Keratinocyte (primary cell): Measurements from ENCODE around the gene PARD3B. TPM values are rescaled to one million over a fixed set of nuclear protein-coding genes. Genes with fewer than 3 reads are reported as not detected.

Experiments
- DNase-seq: peaks from one replicate; pipeline ENCODE4 v3.0.0-alpha.2; 2011; ENCODE audit warnings: low read depth, missing footprints, low spot score
- FAIRE-seq: peaks from 2 replicates; lab custom pipeline; 2011; peaks lifted over from hg19 to GRCh38; lab: Jason Lieb, UNC
- H2AFZ ChIP-seq: 2 replicates; pipeline ENCODE4 v1.6.0; 2012; ENCODE audit warnings: low read length, control low read depth, inconsistent platforms; ENCODE audit not compliant: control insufficient read depth
- H3K27ac ChIP-seq: 2 replicates; pipeline ENCODE4 v1.5.1; 2011; ENCODE audit warnings: low read length; ENCODE audit not compliant: control insufficient read depth, insufficient read depth
- H3K27me3 ChIP-seq: 3 replicates; pipeline ENCODE4 v1.6.0; 2011; ENCODE audit warnings: low read length; ENCODE audit not compliant: control insufficient read depth, insufficient read depth; ENCODE audit errors: extremely low read depth
- H3K36me3 ChIP-seq, 2 experiments: 2 replicates in 1 of 2; 3 replicates in 1 of 2; pipeline ENCODE4 v1.5.1; 2011; ENCODE audit warnings: low read length in 2 of 2, mild to moderate bottlenecking in 1 of 2; ENCODE audit not compliant: control insufficient read depth in 2 of 2, insufficient read depth in 2 of 2; ENCODE audit errors: extremely low read depth in 1 of 2
- H3K4me1 ChIP-seq: 3 replicates; pipeline ENCODE4 v1.5.1; 2011; ENCODE audit warnings: low read length; ENCODE audit not compliant: control insufficient read depth, insufficient read depth; ENCODE audit errors: extremely low read depth
- H3K4me2 ChIP-seq: 3 replicates; pipeline ENCODE4 v1.6.0; 2011; ENCODE audit warnings: low read depth, low read length; ENCODE audit not compliant: control insufficient read depth, insufficient read depth; ENCODE audit errors: extremely low read depth
- H3K4me3 ChIP-seq, 3 experiments: fragments of 200-600 bp in 1 of 3; sonication (generic) in 1 of 3; 2 replicates in 2 of 3; 3 replicates in 1 of 3; pipeline ENCODE4 v1.5.1; 2011 to 2016; ENCODE audit warnings: low read length in 3 of 3, mild to moderate bottlenecking in 3 of 3, control low read depth in 2 of 3, inconsistent platforms in 1 of 3, low read depth in 1 of 3, mixed read lengths in 1 of 3, mixed run types in 1 of 3, moderate library complexity in 1 of 3; ENCODE audit not compliant: control insufficient read depth in 2 of 3, insufficient read depth in 2 of 3; ENCODE audit errors: extremely low read depth in 1 of 3
- H3K79me2 ChIP-seq: 2 replicates; pipeline ENCODE4 v1.6.0; 2012; ENCODE audit warnings: low read length; ENCODE audit not compliant: control insufficient read depth, insufficient read depth
- H3K9ac ChIP-seq: 3 replicates; pipeline ENCODE4 v1.6.0; 2011; ENCODE audit warnings: low read length; ENCODE audit not compliant: control insufficient read depth, insufficient read depth; ENCODE audit errors: extremely low read depth
- H3K9me1 ChIP-seq: 3 replicates; pipeline ENCODE4 v1.6.0; 2011; ENCODE audit warnings: low read length; ENCODE audit not compliant: control insufficient read depth, insufficient read depth; ENCODE audit errors: extremely low read depth
- H3K9me3 ChIP-seq: 2 replicates; pipeline ENCODE4 v1.5.1; 2012; ENCODE audit warnings: low read depth, low read length; ENCODE audit not compliant: control insufficient read depth
- H4K20me1 ChIP-seq: 3 replicates; pipeline ENCODE4 v1.6.0; 2011; ENCODE audit warnings: low read length; ENCODE audit not compliant: control insufficient read depth, insufficient read depth; ENCODE audit errors: extremely low read depth
- EZH2 ChIP-seq: IDR thresholded peaks from one replicate; pipeline ENCODE4 v1.6.1; 2012; ENCODE audit warnings: inconsistent platforms, mild to moderate bottlenecking, low read length, moderate library complexity
- dilution Hi-C: fragments of 300-500 bp; cut with MboI; formaldehyde crosslinking; loops from one replicate; pipeline ENCODE4 v1.7.0; 2020; ENCODE audit warnings: low sequenced_read_pairs; ENCODE audit not compliant: extremely low pct_ligation_motif_present
- polyA plus RNA-seq, 5 experiments: library from polyadenylated mRNA; depleted of rRNA in 3 of 5; stranded (reverse) in 3 of 5; stranded (forward) in 1 of 5; unstranded in 1 of 5; fragments of >200 nt; gene quantifications; 1 replicate in 1 of 5; 2 replicates in 3 of 5; 3 replicates in 1 of 5; pipeline versions ENCODE4 v1.2.1 to v1.2.3, GENCODE V29; 2011 to 2012; ENCODE audit warnings: missing spikeins in 2 of 5, low read depth in 1 of 5, low replicate concordance in 1 of 5
- TF ChIP-seq, protein P1 (sequence below), 3 experiments: IDR thresholded peaks in 1 of 3; conservative IDR thresholded peaks in 1 of 3; optimal IDR thresholded peaks in 1 of 3; 2 replicates in 2 of 3; 3 replicates in 1 of 3; pipeline versions ENCODE3 to v1.5.1; 2011; ENCODE audit warnings: low read length in 3 of 3, mild to moderate bottlenecking in 3 of 3, moderate library complexity in 2 of 3, control low read depth in 1 of 3, inconsistent platforms in 1 of 3; ENCODE audit not compliant: insufficient read depth in 2 of 3; ENCODE audit errors: extremely low read depth in 1 of 3

The PARD3B gene
- polyA plus RNA-seq, 1 donor (not counting 4 experiments of a cell fraction or from before 2014, with no cell fraction given) = 1.2 TPM

DNA sequence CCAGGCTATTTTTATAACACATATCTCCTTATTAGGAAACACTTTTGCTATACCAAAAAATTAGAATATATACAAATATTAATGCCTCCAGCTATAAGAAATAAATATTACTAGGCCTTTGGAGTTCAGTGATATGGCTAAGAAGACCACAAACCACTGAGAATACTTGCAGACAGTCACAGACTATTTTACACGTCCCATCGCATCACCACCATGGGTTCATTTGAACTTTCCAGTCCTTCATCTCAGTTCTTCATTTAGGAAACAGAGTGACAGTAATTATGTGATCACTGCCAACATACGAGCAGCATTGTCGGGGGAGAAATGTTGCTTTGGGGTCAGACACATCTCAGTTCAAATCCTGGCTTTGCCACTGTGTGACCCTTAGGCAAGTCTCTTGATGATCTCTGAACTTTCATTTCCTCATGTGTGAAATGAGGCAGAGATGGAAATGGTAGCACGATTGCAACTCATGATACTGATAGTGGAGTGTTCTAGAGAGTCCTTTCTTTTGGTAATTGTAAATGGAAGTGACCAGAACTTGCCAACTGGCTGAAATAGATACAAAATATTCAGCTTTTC lies 998.1 kb downstream of the PARD3B start:
- H3K27ac ChIP-seq = no peak overlapping the region
- H4K20me1 ChIP-seq = no peaks in the 10 kb centered on the region
- no peaks in the 10 kb centered on the region for H3K79me2 ChIP-seq
- no peak overlapping the region for H3K9ac ChIP-seq
- no peaks in the 10 kb centered on the region for H3K27me3 ChIP-seq
- no peaks in the 10 kb centered on the region for H3K4me1 ChIP-seq
- dilution Hi-C loops = no loop called here
- H2AFZ ChIP-seq = no peak overlapping the region
- H3K36me3 ChIP-seq = no peaks in the 10 kb centered on the region
- H3K9me1 ChIP-seq = no peaks in the 10 kb centered on the region
- no peak overlapping the region for H3K4me3 ChIP-seq
- FAIRE-seq (no peak), DNase-seq (no peak)
- TF ChIP-seq EZH2 = no peak
- TF ChIP-seq, protein P1, sequence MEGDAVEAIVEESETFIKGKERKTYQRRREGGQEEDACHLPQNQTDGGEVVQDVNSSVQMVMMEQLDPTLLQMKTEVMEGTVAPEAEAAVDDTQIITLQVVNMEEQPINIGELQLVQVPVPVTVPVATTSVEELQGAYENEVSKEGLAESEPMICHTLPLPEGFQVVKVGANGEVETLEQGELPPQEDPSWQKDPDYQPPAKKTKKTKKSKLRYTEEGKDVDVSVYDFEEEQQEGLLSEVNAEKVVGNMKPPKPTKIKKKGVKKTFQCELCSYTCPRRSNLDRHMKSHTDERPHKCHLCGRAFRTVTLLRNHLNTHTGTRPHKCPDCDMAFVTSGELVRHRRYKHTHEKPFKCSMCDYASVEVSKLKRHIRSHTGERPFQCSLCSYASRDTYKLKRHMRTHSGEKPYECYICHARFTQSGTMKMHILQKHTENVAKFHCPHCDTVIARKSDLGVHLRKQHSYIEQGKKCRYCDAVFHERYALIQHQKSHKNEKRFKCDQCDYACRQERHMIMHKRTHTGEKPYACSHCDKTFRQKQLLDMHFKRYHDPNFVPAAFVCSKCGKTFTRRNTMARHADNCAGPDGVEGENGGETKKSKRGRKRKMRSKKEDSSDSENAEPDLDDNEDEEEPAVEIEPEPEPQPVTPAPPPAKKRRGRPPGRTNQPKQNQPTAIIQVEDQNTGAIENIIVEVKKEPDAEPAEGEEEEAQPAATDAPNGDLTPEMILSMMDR (optimal IDR thresholded peaks at IDR 0.05 in 1 of 3, IDR thresholded peaks at IDR 0.05 in 1 of 3, conservative IDR thresholded peaks at IDR 0.05 in 1 of 3; ENCODE audit: extremely low read depth in 1 of 3, insufficient read depth in 2 of 3, low read length in 3 of 3) = no peak
- no peaks in the 10 kb centered on the region for H3K9me3 ChIP-seq
- H3K4me2 ChIP-seq = no peak overlapping the region

DNA sequence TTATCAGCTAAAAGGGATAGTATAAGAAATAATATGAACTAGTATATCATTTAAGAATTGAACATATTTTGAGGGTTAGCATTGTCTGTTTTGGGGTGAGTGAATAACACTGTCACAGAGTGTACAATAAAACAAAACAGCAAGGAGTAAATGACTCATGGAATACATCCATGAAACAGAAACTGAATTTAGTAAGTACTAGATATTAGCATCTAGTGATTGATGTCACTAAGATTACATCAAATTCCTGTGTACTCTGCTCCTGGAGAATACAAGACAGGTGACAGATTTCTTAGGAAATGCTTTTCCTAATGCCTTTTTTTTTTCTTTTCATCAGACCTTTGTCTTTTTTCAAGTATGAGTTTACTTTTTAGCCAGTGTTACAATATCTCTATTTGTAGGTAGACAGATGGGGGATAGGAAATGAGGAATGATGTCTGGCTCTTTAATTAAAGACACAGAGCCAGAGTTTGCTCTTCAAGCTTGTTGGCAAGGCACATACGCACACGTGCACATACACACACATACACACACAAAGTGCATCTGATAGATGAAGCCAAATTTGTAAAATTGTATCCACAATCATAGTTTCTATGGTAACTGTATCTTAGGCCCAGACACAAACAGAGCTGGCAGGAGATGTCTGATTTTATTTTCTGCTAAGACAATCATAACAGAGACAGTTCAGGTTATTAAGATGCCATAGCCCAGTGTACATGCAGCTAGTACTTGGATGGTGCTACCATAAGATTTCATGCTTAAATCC lies 998.8 kb downstream of the PARD3B start:
- H3K4me3 ChIP-seq = no peak overlapping the region
- no peaks in the 10 kb centered on the region for H3K4me1 ChIP-seq
- H2AFZ ChIP-seq = no peak overlapping the region
- H4K20me1 ChIP-seq = no peaks in the 10 kb centered on the region
- H3K9me1 ChIP-seq = no peaks in the 10 kb centered on the region
- H3K27ac ChIP-seq = no peak overlapping the region
- FAIRE-seq = no peak
- no peaks in the 10 kb centered on the region for H3K79me2 ChIP-seq
- dilution Hi-C loops = no loop called here
- H3K9me3 ChIP-seq = no peaks in the 10 kb centered on the region
- no peak overlapping the region for H3K4me2 ChIP-seq
- H3K9ac ChIP-seq = no peak overlapping the region
- no peaks in the 10 kb centered on the region for H3K36me3 ChIP-seq
- no peak for DNase-seq
- no peaks in the 10 kb centered on the region for H3K27me3 ChIP-seq
- TF ChIP-seq, protein P1 (optimal IDR thresholded peaks at IDR 0.05 in 1 of 3, IDR thresholded peaks at IDR 0.05 in 1 of 3, conservative IDR thresholded peaks at IDR 0.05 in 1 of 3; ENCODE audit: extremely low read depth in 1 of 3, insufficient read depth in 2 of 3, low read length in 3 of 3) = no peak
- no peak for TF ChIP-seq EZH2
